Sigmoid colon (tissue), 7 donors: ENCODE results near the gene ZNF576. TPM values are rescaled to one million over a fixed set of nuclear protein-coding genes. Genes with fewer than 3 reads are reported as not detected.
"Not testable (repeated sequence)": the region's sequence is repeated elsewhere in the genome, so short reads cannot be mapped to it uniquely, and the experiment has no call there.

Experiments
- DNase-seq: peaks from one replicate; pipeline ENCODE4 v3.0.0-alpha.2; 2019
- H3K27ac ChIP-seq, 4 donors: fragments of 200-600 bp; sonication (generic); one replicate each; pipeline ENCODE4 v1.5.1; 2016 to 2019; ENCODE audit warnings: mild to moderate bottlenecking in 1 of 4
- H3K27me3 ChIP-seq, 3 donors: fragments of 200-600 bp; sonication (generic); one replicate each; pipeline ENCODE4 v1.5.1; 2019; ENCODE audit warnings: mild to moderate bottlenecking in 1 of 3
- H3K36me3 ChIP-seq, 4 donors: fragments of 200-600 bp; sonication (generic); one replicate each; pipeline ENCODE4 v1.5.1; 2016 to 2019
- H3K4me1 ChIP-seq, 4 donors: fragments of 200-600 bp; sonication (generic); one replicate each; pipeline ENCODE4 v1.5.1; 2017 to 2019
- H3K4me3 ChIP-seq, 4 donors: fragments of 200-600 bp; sonication (generic); one replicate each; pipeline ENCODE4 v1.5.1; 2017 to 2019; ENCODE audit warnings: mild to moderate bottlenecking in 2 of 4, moderate library complexity in 1 of 4
- H3K9me3 ChIP-seq, 4 donors: fragments of 200-600 bp in 3 of 4; sonication (generic) in 3 of 4; one replicate each; pipeline versions ENCODE4 v1.5.1 to v1.6.1; 2013 to 2019
- EP300 ChIP-seq, 4 donors: sonication (generic); formaldehyde crosslinking; IDR thresholded peaks; one replicate each; pipeline ENCODE4 v1.6.1; 2017; ENCODE audit warnings: antibody characterized with exemption in 4 of 4
- POLR2A ChIP-seq, 2 donors: fragments of 450-650 bp; IDR thresholded peaks; one replicate each; pipeline ENCODE4 v1.6.1; 2016; ENCODE audit warnings: antibody characterized with exemption in 2 of 2, mild to moderate bottlenecking in 2 of 2, moderate library complexity in 2 of 2
- POLR2AphosphoS5 ChIP-seq, 4 donors: sonication (generic); formaldehyde crosslinking; IDR thresholded peaks; one replicate each; pipeline ENCODE4 v1.6.1; 2017; ENCODE audit warnings: antibody characterized with exemption in 4 of 4
- WGBS, 2 donors: extraction: QIAGEN DNeasy Blood & Tissue Kit; methylation state at CpG; one replicate each; pipeline ENCODE4 v1.1.7; 2013; 5-methylcytosine and 5-hydroxymethylcytosine counted together
- intact Hi-C: fragments of 100-400 bp; cut with DNase I; formaldehyde crosslinking; loops from one replicate; pipeline ENCODE4 v1.15.1; 2023
- polyA plus RNA-seq, 3 donors: library from polyadenylated mRNA; stranded (reverse); fragments of 200-250 nt; gene quantifications; one replicate each; pipeline ENCODE4 v1.2.3, GENCODE V29; 2013
- total RNA-seq, 4 donors: library from RNA; depleted of rRNA; stranded (reverse); fragments of >200 nt; gene quantifications; one replicate each; pipeline ENCODE4 v1.1.0, GENCODE V29; 2016
- TF ChIP-seq, protein P1 (sequence below), 4 experiments: fragments of 450-650 bp in 3 of 4; fragments of 200-600 bp in 1 of 4; IDR thresholded peaks; one replicate each; pipeline ENCODE4 v1.5.1; 2016 to 2019; ENCODE audit warnings: antibody characterized with exemption in 4 of 4, mild to moderate bottlenecking in 3 of 4, moderate library complexity in 2 of 4
- donor health status: healthy with polysubstance abuse.
- donor health status: Bipolar disorder and iron deficiency.
- donor health status: healthy.

The ZNF576 gene
- total and polyA plus RNA-seq, 7 donors = 12.1 to 23.3 (median 16.1) TPM

DNA sequence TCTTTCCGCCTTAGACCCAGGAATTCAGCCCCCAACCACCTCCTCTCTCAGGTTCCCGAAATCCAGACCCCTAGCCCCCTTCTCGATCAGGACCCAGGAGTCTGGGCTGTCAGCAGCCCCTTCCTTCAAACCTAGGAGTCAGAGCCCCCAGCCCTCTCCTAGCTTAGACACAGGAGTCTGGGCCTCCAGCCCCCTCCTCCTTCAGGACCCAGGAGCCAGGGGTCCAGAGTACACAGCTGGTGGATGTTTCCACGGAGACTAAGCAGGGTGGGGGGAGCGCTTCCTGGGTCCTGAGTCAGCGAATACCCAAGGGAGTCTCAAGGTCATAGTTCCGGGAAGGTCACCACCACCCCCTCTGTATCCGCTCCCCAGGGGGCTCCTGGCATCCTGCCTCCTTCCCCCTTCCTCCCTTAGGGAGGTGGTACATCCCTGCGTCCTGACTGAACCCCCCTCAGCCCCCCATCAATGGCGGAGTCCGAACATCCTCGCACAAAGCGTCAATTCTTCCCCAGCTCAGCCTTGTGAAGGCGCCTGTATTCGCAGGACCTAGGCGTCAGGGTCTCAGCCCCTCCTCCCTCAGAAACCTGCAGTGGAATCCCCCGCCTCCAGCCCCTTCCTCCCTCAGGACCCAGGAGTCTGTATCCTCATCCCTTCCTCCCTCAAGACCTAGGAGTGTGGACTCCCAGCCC lies 38.6 kb downstream of the ZNF576 start:
- DNase-seq = no peak

DNA sequence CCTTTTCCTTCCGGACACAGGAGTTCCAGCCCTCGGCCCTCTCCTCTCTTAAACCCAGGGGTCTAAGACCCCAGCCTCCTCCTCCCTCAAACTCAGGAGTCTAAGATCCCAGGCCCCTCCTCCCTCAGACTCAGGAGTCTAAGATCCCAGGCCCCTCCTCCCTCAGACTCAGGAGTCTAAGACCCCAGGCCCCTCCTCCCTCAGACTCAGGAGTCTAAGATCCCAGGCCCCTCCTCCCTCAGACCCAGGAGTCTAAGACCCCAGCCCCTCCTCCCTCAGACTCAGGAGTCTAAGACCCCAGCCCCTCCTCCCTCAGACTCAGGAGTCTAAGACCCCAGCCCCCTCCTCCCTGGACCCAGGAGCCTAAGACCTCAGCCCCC lies 39.2 kb downstream of the ZNF576 start:
- H3K4me3 ChIP-seq = peak overlapping the region in 3 of 4 donors; percentile 17 to 33 (median 24)
- DNase-seq, H3K9me3 ChIP-seq, H3K36me3 ChIP-seq, H3K27me3 ChIP-seq, intact Hi-C loops: not testable (repeated sequence)
- H3K4me1 ChIP-seq = peaks cover 0 to 16% (median 11%) of the 10 kb centered on the region in 4 donors
- peak overlapping the region; percentile 41 to 64 (median 60) for H3K27ac ChIP-seq
- 68 to 77% methylated on average over 2 of the region's 2 CpGs for WGBS, 2 donors

More for the DNA sequence above, 38.6 kb downstream of the ZNF576 start:
- intact Hi-C loops = no loop called here
- TF ChIP-seq POLR2AphosphoS5 (IDR thresholded peaks at IDR 0.05) = peak in 2 of 4 donors; percentile 40 to 65
- TF ChIP-seq, protein P1, sequence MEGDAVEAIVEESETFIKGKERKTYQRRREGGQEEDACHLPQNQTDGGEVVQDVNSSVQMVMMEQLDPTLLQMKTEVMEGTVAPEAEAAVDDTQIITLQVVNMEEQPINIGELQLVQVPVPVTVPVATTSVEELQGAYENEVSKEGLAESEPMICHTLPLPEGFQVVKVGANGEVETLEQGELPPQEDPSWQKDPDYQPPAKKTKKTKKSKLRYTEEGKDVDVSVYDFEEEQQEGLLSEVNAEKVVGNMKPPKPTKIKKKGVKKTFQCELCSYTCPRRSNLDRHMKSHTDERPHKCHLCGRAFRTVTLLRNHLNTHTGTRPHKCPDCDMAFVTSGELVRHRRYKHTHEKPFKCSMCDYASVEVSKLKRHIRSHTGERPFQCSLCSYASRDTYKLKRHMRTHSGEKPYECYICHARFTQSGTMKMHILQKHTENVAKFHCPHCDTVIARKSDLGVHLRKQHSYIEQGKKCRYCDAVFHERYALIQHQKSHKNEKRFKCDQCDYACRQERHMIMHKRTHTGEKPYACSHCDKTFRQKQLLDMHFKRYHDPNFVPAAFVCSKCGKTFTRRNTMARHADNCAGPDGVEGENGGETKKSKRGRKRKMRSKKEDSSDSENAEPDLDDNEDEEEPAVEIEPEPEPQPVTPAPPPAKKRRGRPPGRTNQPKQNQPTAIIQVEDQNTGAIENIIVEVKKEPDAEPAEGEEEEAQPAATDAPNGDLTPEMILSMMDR (IDR thresholded peaks at IDR 0.05) = no peak
- no peak for TF ChIP-seq POLR2A (IDR thresholded peaks at IDR 0.05)
- TF ChIP-seq EP300 (IDR thresholded peaks at IDR 0.05) = no peak
- Histone ChIP-seq H3K27me3 (no peaks in the 10 kb centered on the region), H3K9me3 (no peaks in the 10 kb centered on the region), H3K4me1 (peaks cover 0 to 11% (median 5%) of the 10 kb centered on the region in 4 donors), H3K36me3 (no peaks in the 10 kb centered on the region), H3K4me3 (peak overlapping the region; percentile 5 to 33 (median 20)), H3K27ac (peak overlapping the region; percentile 41 to 64 (median 60))
- 21 to 50% methylated on average over 17 of the region's 17 CpGs for WGBS, 2 donors

DNA sequence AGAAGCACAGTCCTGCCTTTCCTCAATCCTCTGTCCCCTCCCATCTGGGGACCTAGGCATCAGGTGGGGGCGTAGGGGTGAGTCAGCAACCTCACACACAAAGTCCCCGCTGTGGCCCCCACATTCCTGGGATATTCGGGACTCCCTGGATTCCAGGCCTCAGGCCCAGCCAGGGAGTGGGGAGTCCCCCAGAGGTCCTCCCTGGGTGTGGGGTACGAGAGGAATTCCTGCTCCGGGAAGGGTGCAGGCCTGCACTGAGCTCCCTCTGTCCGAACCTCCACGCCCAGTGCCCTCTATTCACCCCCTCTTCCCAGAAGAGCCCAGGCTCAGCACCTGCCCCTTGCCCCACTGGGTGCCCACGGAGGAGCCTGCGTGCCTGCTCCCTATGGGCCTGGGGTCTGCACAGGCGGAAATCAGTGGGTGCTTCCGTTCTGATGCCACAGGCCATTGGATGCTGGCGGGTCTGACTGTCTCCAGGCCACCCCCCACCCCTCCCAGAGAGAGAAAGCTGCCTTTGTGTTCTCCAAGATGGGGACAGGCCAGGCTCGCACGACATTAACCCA lies 39.8 kb downstream of the ZNF576 start:
- Histone ChIP-seq H3K9me3 (no peaks in the 10 kb centered on the region), H3K4me3 (no peak overlapping the region), H3K27ac (peak overlapping the region; percentile 41 to 64 (median 60)), H3K27me3 (no peaks in the 10 kb centered on the region), H3K4me1 (peaks cover 0 to 19% (median 14%) of the 10 kb centered on the region in 4 donors), H3K36me3 (no peaks in the 10 kb centered on the region)
- intact Hi-C loops = no loop called here
- WGBS, 2 donors = 85 to 87% methylated on average over 14 of the region's 14 CpGs
- DNase-seq = no peak
- TF ChIP-seq EP300 (IDR thresholded peaks at IDR 0.05) (no peak), POLR2AphosphoS5 (IDR thresholded peaks at IDR 0.05) (peak in 1 of 4 donors; percentile 12)

DNA sequence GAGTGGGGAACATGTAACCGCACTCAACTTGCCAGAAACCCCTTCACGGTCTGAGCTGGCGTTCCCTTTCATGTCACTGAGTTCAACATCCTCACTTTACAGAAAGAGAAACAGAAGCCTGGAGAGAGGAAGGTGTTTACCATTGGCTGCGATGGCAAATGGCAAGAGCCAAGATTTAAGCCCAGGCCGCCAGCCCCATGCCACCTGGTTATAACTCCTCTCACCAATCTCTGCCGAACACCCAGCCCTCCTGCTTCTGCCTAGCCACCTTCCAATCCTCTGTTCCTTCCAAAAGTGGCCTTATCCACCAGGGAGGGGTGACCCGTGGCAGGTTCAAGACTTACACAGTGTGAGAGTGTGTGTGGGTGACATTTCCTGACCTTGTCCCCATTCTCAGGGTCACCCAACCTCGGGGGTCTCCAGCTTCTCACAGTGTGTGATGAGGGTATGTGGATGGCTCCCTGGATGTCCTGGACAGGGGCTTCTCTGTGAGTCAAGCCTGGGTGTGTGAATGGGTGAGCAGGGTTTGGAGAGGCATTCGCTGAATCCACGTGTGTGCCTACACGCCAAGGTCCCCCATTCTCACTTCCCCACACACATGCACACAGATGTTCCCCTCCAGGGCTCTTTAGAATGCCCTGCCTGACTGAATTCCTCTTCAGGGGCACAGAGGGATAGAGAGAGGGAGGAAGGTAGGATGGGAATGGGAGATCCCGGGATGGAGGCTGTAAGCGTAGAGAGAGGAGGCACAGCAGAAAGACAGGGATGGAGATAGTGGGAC lies 42.0 kb downstream of the ZNF576 start:
- Histone ChIP-seq H3K27ac (peak overlapping the region; percentile 54 to 73 (median 63)), H3K9me3 (no peaks in the 10 kb centered on the region), H3K4me1 (peaks cover 0 to 19% (median 14%) of the 10 kb centered on the region in 4 donors), H3K27me3 (no peaks in the 10 kb centered on the region), H3K4me3 (peak overlapping the region in 1 of 4 donors; percentile 69), H3K36me3 (no peaks in the 10 kb centered on the region)
- intact Hi-C loops = no loop called here
- 76 to 81% methylated on average over 13 of the region's 13 CpGs for WGBS, 2 donors
- TF ChIP-seq POLR2A (IDR thresholded peaks at IDR 0.05) (no peak), POLR2AphosphoS5 (IDR thresholded peaks at IDR 0.05) (no peak), EP300 (IDR thresholded peaks at IDR 0.05) (no peak)
- TF ChIP-seq, protein P1 (IDR thresholded peaks at IDR 0.05) = no peak
- DNase-seq = no peak

DNA sequence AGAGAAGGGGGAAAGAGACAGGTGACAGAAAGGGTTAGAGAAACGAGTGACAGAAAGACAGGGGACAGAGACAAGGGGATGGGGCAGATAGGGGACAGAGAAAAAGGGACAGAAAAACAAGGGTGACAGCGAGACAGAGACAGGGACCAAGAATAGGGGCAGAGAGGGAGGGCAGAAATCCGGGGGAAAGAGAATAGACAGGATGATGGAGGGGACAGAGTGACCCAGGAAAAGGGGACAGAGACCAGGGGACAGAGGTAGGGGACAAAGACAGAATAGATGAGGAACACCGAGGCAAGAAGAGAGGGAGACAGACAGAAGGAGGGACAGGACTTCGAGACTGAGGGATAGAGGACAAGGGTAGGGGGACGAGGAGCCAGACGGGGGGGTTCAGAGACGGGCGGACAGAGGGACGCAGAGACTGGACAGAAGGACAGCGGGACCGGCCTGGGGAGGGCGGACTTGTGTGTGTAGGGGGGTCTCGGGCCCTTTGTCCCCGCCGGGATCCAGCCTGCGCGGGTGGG lies 42.7 kb downstream of the ZNF576 start:
- Histone ChIP-seq H3K9me3 (no peaks in the 10 kb centered on the region), H3K4me1 (peaks cover 0 to 19% (median 14%) of the 10 kb centered on the region in 4 donors), H3K36me3 (no peaks in the 10 kb centered on the region), H3K27ac (peak overlapping the region; percentile 54 to 73 (median 63)), H3K27me3 (no peaks in the 10 kb centered on the region), H3K4me3 (peak overlapping the region; percentile 36 to 69 (median 62))
- TF ChIP-seq POLR2AphosphoS5 (IDR thresholded peaks at IDR 0.05) = no peak
- TF ChIP-seq POLR2A (IDR thresholded peaks at IDR 0.05) = no peak
- TF ChIP-seq, protein P1 (IDR thresholded peaks at IDR 0.05) = no peak
- no peak for TF ChIP-seq EP300 (IDR thresholded peaks at IDR 0.05)
- 7 to 11% methylated on average over 18 of the region's 18 CpGs for WGBS, 2 donors
- DNase-seq = no peak
- intact Hi-C loops = no loop called here
